NCI-H146 (cell line): Measurements from ENCODE around the gene FBLL1.
A peak's percentile ranks its signal among the peaks of the same experiment; 100 is the strongest.
"Not testable (repeated sequence)": the region's sequence is repeated elsewhere in the genome, so short reads cannot be mapped to it uniquely, and the experiment has no call there.

Experiments
- DNase-seq: peaks from one replicate; lab custom pipeline; 2025; lab: John Stamatoyannopoulos, UW

The FBLL1 gene

DNA sequence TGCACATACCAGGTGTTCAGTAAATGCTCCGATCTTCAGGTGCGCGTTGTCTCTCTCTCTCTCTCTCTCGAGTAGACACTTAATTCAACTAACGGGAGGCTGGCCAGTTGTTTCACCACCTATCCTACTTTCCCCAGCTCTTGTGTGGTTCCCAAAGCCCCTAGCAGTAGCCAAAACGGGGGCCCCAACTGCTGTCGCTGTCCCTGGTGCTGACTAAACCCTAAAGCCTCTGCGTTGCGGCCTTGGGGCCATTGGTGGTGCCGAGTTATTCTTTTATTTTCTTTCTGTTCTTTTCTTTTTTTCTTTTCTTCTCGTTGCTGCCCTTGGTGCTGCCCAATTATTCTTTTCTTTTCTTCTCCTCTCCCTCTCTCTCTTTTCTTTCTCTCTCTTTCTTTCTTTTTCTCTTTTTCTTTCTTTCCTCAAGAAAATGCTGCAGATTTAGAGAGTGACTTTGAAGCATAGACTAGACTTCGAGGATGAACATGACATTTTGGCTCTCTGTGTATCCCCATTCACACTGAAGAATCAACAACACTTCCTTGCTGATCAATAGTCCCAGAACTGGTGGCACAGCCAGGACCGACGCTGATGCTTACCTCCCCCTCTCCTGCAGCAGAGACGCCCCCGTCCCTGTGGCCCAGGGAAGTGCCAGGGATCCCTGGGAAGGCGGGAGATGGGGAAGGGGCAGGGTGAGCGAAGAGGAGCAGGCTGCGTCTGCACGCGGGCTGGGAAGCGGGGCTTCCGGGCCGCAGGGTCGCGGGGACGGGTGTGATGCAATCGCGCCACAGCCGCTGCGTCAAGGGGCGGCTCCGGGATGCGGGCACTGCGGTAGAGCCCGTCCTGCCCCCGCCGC lies at the start of gene FBLL1:
FBLL1 (plus strand) TSS at position 785 of the 853 bp plus-strand sequence. CDS start 200 bp downstream, outside the sequence.
- peak; percentile 61 for DNase-seq

- no peak for DNase-seq
Observed at GRCh38 chr5:168480601-168481000, 48.5 kb upstream of the FBLL1 start.

DNA sequence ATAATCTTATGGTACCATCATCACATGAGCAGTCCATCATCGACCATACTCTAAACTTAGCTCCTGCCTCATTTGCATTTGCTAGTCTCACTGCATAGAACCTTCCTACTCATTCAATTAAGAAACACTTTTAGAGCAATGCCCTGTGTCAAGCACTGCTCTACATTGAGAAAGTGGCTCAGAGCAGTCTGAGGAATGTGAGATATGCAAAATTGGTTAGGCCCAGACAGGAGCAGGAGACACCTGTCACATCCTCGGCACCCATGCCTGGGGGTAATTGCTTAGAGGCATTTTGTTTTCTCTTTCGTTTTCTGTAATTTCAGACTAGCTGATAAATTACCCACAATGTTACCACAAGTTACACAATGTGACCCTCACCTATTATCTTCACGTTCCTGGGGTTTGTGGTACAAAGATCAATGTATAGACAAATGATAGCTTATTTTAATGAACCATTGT lies 47.7 kb upstream of the FBLL1 start:
- peak; percentile 0 for DNase-seq

- DNase-seq: no peak
Observed at GRCh38 chr5:168482361-168482760, 46.7 kb upstream of the FBLL1 start.

DNA sequence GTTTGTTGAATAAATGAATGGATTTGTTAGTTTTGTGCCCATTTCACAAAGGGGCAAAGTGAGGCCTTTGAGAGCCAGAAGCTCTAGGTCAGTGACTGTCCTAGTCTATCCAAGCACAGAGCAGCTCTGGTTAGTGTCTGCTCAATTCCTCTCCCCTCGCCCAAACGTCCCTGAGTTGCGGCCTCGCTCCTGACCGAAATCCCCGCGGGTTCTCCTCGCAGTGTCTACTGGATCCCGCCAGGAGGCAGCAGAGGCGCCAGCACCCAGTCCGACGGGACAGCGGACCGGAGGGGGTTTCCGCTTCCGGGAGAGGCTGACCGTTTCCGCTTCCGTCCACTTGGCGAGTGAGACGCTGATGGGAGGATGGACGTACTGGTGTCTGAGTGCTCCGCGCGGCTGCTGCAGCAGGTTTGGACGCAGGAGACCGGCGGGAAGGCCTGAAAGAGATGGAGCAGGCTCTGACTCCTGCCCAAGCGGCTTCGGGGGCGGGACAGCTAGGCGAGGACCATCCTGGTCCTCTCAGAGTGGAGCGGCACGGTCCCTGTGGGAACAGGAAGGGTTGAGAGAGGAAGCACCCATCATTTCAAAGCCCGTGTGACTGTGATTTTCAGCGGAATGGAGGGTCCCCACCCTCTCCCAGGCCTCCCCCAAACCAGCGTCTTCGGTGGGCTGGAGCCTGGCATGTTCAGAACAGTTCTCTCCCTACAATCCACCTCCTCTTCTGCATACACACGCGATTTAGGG lies 42.8 kb upstream of the FBLL1 start, which contains the start of gene RARS1:
RARS1 (plus strand) TSS at position 336 of the 744 bp plus-strand sequence; CDS start at position 364, 28 bp downstream.
- DNase-seq: peak; percentile 88

DNA sequence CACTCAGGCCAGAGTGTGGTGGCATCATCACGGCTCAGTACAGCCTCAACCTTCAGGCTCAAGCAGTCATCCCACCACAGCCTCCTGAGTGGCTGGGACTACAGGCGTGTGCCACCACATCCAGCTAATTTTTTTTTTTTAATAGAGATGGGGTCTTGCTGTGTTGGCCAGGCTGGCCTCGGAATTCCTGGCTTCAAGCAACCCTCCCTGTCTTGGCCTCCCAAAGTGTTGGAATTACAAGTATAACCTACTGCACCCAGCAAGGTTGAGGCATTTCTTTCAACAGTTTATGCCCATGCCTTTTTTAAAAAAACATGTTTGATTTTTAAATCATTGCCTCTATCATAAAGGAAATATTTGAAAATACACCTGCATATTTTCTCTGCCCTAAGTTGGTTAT lies 40.0 kb upstream of the FBLL1 start:
- DNase-seq: no peak

GRCh38 chr5:168494057-168494555 lies 35.0 kb upstream of the FBLL1 start:
- DNase-seq: no peak

- no peak for DNase-seq
Observed at GRCh38 chr5:168502563-168503237, 26.4 kb upstream of the FBLL1 start.

DNA sequence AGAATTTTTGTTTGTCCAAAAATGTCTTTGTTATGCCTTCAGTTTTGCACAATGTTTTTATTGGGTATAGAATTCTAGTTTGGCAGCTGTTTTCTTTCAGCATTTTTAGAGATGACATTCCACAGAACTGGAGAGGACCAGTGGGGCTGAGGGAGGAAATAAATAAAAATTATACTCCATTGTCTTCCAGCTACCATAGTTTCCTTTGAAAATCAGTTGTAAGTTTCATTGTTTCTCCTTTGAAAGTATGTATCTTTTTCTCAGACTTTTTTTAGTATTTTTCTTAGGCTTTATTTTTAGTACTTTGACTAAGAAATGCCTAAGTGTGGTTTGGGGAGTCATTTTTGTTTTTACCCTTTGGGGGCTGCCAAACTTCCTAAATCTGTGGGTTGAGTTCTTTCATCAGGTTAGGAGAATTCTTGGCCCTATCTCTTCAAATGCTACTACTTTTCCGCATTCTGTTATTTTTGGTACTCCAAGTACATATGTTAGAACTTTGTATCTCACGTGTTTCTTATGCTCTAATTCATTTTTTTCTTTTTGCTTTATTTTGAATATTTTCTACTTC lies 15.2 kb upstream of the FBLL1 start:
- DNase-seq: no peak

- DNase-seq: no peak
Observed at GRCh38 chr5:168525856-168526255, 3.2 kb upstream of the FBLL1 start.

- no peak for DNase-seq
Observed at GRCh38 chr5:168527756-168528295, 1.3 kb upstream of the FBLL1 start.

DNA sequence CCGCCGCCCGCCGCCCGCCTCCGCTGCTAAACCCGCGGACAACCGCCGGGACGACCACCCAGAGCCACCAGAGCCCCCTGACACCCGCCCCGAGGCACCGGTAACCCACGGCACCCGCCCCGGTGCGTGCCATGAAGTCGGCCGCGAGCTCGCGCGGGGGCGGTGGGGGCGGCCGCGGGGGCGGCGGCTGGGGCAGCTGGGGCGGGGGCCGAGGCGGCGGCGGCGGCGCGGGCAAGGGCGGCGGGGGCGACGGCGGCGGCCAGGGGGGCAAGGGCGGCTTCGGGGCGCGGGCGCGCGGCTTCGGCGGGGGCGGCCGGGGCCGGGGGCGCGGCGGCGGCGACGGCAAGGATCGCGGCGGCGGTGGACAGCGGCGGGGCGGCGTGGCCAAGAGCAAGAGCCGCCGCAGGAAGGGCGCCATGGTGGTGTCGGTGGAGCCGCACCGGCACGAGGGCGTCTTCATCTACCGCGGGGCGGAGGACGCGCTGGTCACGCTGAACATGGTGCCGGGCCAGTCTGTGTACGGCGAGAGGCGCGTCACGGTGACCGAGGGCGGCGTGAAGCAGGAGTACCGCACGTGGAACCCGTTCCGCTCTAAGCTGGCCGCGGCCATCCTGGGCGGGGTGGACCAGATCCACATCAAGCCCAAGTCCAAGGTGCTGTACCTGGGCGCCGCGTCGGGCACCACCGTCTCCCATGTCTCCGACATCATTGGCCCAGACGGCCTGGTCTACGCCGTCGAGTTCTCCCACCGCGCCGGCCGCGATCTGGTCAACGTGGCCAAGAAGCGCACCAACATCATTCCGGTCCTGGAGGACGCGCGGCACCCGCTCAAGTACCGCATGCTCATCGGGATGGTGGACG lies 499 bp downstream of the FBLL1 start:
- peak; percentile 35 for DNase-seq

DNA sequence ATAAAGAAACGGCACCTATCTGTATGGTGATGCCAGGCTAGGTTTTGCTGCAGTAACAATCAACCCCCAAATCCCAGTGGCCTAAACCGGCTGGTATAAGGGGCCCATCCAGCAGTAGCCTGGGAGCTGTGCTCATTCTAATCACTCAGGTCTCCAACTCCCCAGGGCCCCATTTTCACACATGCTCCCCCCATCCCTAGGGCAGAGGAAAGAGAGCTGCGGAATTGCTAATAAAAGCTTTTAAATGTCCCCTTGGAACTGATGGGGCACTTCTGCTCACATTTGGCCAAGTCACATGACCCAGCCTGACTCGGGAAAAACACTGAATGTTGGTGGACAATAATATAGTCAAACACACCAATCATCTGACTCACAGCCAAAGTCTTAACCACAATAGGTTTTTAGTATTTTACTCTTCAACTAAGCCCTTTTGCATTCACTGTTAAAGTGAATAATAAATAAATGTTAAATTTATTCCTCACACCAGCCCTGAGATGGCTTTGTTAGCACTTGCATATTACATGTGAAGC lies 1.6 kb downstream of the FBLL1 start:
- no peak for DNase-seq

DNA sequence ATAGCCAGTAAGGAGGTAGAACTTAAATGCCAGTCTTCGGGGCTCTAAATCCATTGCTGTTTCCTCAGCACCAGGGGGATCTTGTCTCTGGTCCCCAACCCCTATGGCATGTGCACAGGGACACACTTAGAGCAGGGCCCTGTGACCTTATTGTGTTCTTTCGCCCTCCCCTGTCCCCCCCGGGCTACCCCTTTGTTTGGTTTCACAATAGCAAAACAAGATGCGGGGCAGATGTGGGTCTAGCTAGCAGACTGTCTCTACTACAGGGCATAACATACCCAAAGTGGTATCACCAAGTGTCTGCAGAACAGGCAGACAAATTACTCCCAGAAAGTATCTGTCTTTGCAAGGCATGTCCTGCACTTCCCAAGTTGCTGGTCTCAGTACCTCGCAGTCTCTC lies 2.1 kb downstream of the FBLL1 start:
- DNase-seq: no peak

DNA sequence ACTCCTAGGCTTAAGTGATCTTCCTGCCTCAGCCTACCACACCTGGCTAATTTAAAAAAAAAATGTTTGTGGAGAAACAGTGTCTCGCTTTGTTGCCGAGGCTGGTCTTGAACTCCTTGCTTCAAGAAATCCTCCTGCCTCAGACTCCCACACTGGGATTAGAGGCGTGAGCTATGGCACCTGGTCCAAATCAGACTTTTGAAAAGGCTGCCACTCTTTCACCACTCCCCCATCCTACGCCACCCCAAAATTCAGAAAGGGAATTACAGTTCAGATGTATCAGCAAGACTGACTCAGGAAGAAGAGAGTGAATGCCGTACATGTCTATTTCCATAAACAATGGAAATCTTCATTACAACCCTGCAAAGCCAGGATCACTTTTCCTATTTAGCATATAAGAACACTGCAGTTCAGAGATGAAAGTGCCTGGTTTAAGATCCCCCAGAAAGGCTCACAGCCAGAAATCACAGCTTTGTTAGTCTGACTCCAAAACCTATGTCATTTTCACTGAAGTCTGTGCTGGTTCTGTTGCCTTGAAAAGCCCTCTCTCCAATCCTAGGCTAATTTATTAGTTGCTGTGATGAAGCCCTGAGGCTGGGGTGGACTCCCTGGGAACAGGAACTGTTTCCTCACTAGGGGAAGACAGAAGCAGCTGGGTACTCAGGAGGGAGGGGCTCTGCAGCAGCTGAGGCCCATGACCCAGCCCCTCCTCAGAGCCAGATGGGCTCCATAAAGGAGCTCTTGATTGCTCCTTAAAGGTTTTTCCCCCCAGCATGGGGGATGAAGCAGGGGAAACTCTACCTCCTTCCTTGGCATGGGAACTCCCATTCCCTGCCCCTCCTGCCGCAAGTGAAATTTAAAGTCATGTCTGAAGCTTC lies 3.1 kb downstream of the FBLL1 start:
- no peak for DNase-seq

- DNase-seq: not testable (repeated sequence)
Observed at GRCh38 chr5:168534351-168534750, 5.2 kb downstream of the FBLL1 start.

GRCh38 chr5:168537176-168537575 lies 8.1 kb downstream of the FBLL1 start:
- no peak for DNase-seq

- DNase-seq: no peak
Observed at GRCh38 chr5:168549554-168549953, 20.4 kb downstream of the FBLL1 start.

DNA sequence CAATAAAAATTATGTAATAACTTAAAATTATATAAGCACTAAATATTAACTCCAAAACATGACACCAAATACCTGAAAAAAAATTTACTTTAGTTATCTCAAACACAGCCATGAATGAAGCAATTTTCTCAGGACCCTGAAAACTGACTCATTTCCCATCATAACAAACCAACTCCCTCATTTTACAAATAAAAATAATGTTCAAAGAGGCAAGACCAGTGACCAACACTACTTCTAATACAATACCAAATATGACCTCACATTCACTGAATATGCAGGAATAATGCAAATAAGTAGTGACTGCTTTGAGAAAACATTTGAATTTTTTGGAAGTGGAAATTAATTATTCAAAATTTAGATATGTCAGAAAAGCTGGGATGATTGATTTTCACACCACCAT lies 21.6 kb downstream of the FBLL1 start:
- no peak for DNase-seq
